Lower leg skin (tissue), 3 donors: Measurements from ENCODE around the gene RPL29.

Experiments used
- CTCF ChIP-seq, 3 donors: fragments of 450-650 bp; IDR thresholded peaks; one replicate each; pipeline ENCODE4 v1.5.1; 2016; ENCODE audit warnings: antibody characterized with exemption in 3 of 3, mild to moderate bottlenecking in 3 of 3, moderate library complexity in 2 of 3
- POLR2A ChIP-seq, 2 donors: fragments of 450-650 bp; IDR thresholded peaks; one replicate each; pipeline ENCODE4 v1.6.1; 2016 to 2017; ENCODE audit warnings: antibody characterized with exemption in 2 of 2, mild to moderate bottlenecking in 1 of 2, moderate library complexity in 1 of 2

GRCh38 chr3:52034212-52034611, 38.5 kb upstream of the RPL29 start:
- no peak for TF ChIP-seq POLR2A (IDR thresholded peaks at IDR 0.05)
- TF ChIP-seq CTCF (IDR thresholded peaks at IDR 0.05) = no peak
